IPS-20b (cell line): ENCODE measurements around the gene KRTAP5-6.

ENCODE experiments used
- H3K27ac ChIP-seq: one replicate; pipeline ENCODE4 v1.5.1; 2013; ENCODE audit warnings: low read length
- H3K27me3 ChIP-seq: 2 replicates; pipeline ENCODE4 v1.6.1; 2013; ENCODE audit warnings: mild to moderate bottlenecking, low read length, inconsistent platforms; ENCODE audit not compliant: insufficient read depth
- H3K36me3 ChIP-seq: 2 replicates; pipeline ENCODE4 v1.6.1; 2013; ENCODE audit warnings: low read depth, mild to moderate bottlenecking, inconsistent platforms, low read length, moderate library complexity; ENCODE audit not compliant: insufficient read depth
- H3K4me1 ChIP-seq: 2 replicates; pipeline ENCODE4 v1.6.1; 2013; ENCODE audit warnings: mild to moderate bottlenecking, control low read depth, inconsistent platforms, low read length, moderate library complexity; ENCODE audit not compliant: insufficient read depth
- H3K4me3 ChIP-seq: 2 replicates; pipeline ENCODE4 v1.5.1; 2013; ENCODE audit warnings: mild to moderate bottlenecking, low read length, inconsistent platforms
- H3K9ac ChIP-seq: 2 replicates; pipeline ENCODE4 v1.6.1; 2013; ENCODE audit warnings: low read depth, mild to moderate bottlenecking, inconsistent platforms, low read length, moderate library complexity
- H3K9me3 ChIP-seq: 2 replicates; pipeline ENCODE4 v1.6.1; 2013; ENCODE audit warnings: mild to moderate bottlenecking, low read depth, low read length, inconsistent platforms; ENCODE audit not compliant: insufficient read depth

KRTAP5-6 gene

DNA sequence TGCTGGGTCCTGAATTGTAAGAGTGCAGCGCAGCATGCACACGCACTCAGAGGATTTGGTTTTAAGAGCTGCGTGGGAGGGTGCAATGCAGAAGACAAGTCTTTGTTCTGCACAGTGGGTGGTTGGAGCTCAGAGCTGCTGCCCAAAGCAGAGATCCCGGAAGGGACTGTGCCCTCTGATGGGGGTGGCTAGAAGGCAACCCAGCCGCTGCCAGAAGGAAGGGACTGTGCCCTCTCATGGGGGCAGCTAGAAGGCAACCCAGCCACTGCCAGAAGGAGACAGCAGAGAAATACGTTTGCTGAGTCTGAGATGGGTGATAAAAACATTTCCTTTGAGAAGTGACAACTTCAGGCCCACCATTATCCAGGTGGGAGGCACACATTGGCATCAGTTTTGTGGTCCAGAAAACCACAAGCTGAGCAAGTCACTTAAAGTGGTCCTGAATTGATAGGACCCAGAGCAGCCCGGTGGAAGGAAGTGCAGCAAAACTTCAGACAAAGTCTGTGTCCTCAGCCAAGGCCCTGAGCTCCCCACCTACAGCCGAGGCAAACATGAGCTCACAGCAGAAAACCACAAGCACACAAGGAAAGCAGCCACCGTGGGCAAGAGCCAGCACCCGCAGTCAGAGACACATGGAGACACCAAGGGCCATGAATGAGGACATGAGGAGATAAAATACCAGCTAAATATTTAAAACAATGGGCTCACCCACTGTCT is 4.3 kb downstream of the KRTAP5-6 start:
- no peaks in the 10 kb centered on the region; the same call in 1 of the 2 replicates for H3K27me3 ChIP-seq
- H3K9me3 ChIP-seq: peaks cover 7% of the 10 kb centered on the region; the same call in 1 of the 2 replicates
- no peak overlapping the region for H3K27ac ChIP-seq
- H3K4me1 ChIP-seq: no peaks in the 10 kb centered on the region
- H3K4me3 ChIP-seq: no peak overlapping the region
- H3K9ac ChIP-seq: no peak overlapping the region
- H3K36me3 ChIP-seq: no peaks in the 10 kb centered on the region

DNA sequence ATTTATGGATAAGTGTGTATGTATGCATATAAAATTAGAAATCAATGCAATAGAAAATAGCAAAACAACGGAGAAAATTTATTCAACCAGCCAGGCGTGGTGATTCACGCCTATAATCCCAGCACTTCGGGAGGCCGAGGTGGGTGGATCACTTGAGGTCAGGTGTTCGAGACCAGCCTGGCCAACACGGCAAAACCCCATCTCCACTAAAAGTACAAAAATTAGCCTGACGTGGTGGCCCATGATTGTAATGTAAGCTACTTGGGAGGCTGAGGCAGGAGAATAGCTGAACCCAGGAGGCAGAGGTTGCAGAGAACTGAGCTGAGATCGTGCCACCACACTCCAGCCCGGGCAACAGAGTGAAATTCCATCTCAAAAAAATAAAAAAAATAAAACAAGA is 5.5 kb downstream of the KRTAP5-6 start:
- Histone ChIP-seq H3K9ac (no peak overlapping the region), H3K36me3 (no peaks in the 10 kb centered on the region), H3K9me3 (peaks cover 11% of the 10 kb centered on the region; the same call in 1 of the 2 replicates), H3K27me3 (peaks cover 6% of the 10 kb centered on the region), H3K27ac (no peak overlapping the region), H3K4me3 (no peak overlapping the region), H3K4me1 (no peaks in the 10 kb centered on the region)

DNA sequence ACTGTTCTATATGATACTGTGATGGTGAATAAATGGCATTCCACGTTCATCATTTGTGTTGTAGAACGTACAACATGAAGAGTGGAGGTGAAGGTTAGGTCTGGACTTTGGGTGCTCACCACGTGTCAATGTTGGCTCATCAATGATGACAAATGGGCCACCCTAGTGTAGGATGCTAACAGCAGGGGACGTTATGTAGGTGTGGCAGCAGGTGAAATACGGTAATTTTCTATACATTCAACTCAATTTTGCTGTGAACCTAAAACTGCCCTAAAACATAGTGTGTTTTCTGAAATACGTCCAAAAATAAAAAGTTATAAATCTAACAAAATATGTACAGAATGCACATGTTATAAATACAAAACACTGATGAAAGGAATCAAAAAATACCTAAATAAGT is 6.2 kb downstream of the KRTAP5-6 start:
- Histone ChIP-seq H3K36me3 (no peaks in the 10 kb centered on the region), H3K27me3 (peaks cover 10% of the 10 kb centered on the region), H3K4me3 (no peak overlapping the region), H3K4me1 (no peaks in the 10 kb centered on the region), H3K9ac (no peak overlapping the region), H3K27ac (no peak overlapping the region), H3K9me3 (peaks cover 11% of the 10 kb centered on the region; the same call in 1 of the 2 replicates)

DNA sequence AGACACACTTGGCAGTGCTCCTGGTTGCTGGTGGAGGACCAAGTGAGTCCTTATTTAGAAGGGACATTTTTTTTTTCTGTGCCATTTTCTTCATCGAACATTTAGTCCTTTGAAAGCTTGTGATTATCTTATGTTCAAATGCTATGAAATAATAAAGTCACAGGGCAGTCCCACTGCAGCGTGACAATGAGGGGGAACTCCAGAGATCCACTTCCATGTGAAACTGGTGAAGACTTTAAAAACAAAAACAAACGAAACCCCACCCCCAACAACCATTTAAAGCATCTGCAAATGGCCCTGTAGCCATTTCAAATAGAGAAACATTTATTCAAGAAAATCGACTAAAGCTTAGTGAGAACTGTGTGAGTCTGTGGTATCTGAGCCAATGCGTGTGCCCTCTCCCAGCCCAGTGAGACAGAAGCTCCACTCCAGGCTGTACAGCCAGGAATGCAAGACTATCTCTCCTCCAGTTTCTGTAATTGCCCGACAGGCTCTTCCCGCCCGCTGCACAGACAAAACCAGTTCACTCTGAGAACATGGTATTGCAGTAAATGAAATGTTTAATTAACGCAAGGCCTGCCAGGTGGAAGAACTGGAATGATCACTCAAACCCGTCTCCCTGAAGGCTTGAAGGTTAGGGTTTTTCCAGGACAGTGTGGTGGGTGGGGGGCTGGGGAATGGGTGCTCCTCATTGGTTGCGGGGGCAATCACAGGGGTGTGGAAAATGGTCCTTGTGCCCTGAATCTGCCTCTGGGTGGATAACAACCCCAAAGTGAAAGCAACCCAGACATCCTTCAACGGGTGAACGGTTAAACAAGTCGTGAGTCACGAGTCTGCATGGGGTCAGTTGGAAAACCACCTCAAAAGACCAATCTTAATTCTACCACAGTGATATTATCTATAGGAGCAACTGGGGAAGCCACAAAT is 8.4 kb downstream of the KRTAP5-6 start:
- Histone ChIP-seq H3K9me3 (peaks cover 11% of the 10 kb centered on the region; the same call in 1 of the 2 replicates), H3K27me3 (peaks cover 12% of the 10 kb centered on the region), H3K4me1 (no peaks in the 10 kb centered on the region), H3K9ac (no peak overlapping the region), H3K36me3 (no peaks in the 10 kb centered on the region), H3K27ac (no peak overlapping the region), H3K4me3 (no peak overlapping the region)

DNA sequence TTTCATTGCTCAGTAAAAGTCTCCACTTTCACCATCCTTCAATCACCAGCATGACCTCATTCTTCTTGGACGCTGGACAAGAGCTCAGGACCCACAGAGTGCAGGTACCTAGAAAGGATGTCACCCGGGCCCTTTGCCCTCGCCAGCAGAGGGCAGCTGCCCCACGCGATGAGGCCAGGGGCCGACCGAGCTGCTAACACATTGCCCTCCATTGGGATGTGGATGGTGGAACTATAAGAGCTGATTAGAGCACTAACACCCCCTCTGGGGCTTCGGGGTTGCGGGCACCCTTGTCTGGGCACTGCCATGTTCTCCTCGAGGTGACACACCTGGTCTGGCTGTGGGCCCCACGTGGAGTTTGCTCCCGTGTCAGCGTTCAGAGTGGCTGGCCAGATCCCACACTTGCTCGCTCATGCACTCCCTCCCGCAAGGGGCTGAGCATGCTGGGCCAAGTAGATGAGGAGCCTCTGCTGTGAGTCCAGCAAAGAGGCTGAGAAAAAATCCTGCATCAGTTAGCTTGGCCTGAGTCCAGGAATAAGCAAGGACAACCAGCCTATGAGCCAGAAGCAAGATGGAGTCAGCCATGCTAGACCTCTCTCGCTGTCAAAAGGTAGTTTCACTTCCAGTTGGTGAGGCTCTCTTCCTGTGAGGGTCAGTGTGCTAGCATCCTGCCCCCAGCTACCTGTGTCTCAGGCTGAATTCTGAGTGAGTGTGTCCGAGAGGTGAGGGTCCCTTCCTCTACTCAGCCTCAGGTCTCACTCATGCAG is 9.8 kb downstream of the KRTAP5-6 start:
- peaks cover 15% of the 10 kb centered on the region for H3K27me3 ChIP-seq
- H3K9me3 ChIP-seq: peaks cover 9% of the 10 kb centered on the region; the same call in 1 of the 2 replicates
- H3K36me3 ChIP-seq: no peaks in the 10 kb centered on the region
- no peak overlapping the region for H3K4me3 ChIP-seq
- H3K9ac ChIP-seq: no peak overlapping the region
- H3K27ac ChIP-seq: no peak overlapping the region
- H3K4me1 ChIP-seq: no peaks in the 10 kb centered on the region

DNA sequence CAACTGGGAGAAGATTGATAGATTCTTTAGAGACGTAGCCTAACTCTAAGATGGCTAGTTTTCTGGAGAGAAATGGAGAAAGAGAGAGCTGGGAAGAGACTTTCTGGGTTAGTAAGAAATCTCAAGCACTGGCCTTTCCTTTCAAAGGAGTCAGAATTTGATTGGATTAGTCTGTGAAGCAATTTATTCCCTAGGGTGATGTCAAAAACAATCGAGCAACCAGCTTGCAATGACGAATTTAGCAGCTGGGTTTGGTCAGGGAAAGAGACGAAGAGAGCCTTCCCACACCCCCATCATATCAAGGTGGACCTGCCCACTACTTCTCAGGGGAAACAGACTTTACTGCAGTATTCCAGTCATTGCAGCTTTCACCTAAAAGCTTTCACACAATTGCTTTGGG is 10.8 kb downstream of the KRTAP5-6 start:
- Histone ChIP-seq H3K9me3 (peaks cover 6% of the 10 kb centered on the region; the same call in 1 of the 2 replicates), H3K4me3 (no peak overlapping the region), H3K4me1 (no peaks in the 10 kb centered on the region), H3K36me3 (no peaks in the 10 kb centered on the region), H3K27ac (no peak overlapping the region), H3K27me3 (peaks cover 15% of the 10 kb centered on the region), H3K9ac (no peak overlapping the region)

DNA sequence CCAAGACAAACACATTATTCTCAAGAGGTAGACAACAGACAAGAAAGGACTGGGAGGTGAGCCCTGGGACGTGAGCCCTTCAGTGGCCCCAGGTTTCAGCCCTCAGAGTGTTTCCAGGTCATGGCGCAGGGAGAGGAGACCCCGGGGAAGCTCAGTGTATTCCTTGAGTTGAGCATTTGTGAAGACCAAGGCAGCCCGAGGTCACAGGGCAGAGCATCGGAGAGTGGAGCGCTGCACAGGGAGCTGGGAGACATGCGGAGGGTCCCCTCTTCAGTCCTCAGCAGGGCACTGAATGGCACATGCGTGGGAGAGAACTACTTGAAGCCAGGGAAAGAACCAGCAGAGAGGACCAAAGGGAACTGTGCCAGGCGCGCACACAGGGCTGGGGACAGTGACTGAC is 11.7 kb downstream of the KRTAP5-6 start:
- Histone ChIP-seq H3K27me3 (peaks cover 15% of the 10 kb centered on the region), H3K4me3 (no peak overlapping the region), H3K36me3 (no peaks in the 10 kb centered on the region), H3K27ac (no peak overlapping the region), H3K9ac (no peak overlapping the region), H3K9me3 (peaks cover 6% of the 10 kb centered on the region; the same call in 1 of the 2 replicates), H3K4me1 (no peaks in the 10 kb centered on the region)

DNA sequence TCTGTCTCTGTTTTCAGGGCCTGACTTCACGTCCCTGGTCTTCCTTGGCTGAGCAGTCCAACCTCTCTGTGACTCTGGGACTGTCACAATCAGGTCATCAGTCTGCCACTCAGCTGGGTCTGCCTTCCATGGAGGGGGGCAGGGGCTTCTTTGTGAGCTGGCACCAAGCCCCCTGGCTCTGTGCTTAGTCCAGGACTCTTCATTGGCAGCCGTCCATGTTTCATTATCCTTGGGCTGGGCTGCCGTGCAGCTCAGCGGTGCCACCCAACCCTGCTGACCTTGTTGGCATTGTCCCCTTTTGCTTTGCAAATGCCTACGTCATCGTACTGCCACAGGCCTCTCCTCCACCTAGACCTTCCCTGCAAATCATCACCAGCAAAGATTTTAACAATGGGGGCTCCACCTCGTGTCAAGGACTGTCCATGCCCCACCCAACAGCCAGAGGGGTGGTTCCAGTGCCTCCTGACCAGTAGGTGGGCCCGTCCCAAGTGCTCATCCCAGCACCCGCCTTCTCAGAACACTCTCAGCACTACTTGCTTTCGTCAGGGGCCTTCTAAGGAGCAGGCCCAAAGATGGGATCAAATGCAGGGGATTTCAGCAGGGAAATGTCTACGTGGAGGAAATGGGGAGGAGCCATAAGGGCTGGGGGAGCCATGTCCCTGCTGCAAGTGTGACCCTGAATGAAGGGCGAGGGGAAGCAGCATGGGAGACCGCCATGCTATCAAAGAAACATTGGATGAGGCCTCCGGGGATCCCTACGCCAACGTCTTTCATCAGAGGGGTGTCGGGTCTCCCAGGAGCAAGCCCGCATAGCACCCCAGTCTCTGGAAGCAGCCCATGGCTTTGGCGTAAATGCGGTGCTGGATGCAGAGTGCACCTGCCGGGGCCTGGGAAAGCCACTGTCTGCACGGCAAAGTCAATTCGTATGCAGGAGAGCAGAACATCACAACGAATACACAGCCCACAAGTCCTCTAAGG is 18.2 kb downstream of the KRTAP5-6 start:
- H3K4me3 ChIP-seq: no peak overlapping the region
- no peak overlapping the region; the same call in 1 of the 2 replicates for H3K9ac ChIP-seq
- H3K36me3 ChIP-seq: no peaks in the 10 kb centered on the region
- H3K27ac ChIP-seq: no peak overlapping the region
- peaks cover 4% of the 10 kb centered on the region; the same call in 1 of the 2 replicates for H3K27me3 ChIP-seq
- no peaks in the 10 kb centered on the region for H3K9me3 ChIP-seq
- H3K4me1 ChIP-seq: no peaks in the 10 kb centered on the region

DNA sequence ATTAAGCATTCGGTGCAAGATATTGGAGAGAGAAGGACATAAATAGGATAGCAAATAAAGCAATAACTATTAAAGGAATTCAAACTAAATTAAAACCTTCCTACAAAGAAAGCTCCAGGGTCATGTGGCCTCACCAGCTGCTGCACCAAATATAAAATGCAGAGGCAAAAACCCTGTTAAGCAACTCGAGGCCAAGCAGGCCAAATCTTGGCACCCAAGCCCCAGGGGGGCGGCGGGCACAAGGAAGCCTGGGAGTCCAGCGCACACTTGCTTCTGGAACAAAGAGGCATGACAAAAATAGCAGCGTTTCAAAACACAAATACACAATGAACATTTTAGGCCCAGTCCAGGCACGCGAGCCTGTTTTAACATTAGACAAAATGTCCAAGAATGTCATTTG is 20.8 kb downstream of the KRTAP5-6 start:
- Histone ChIP-seq H3K27me3 (no peaks in the 10 kb centered on the region), H3K36me3 (no peaks in the 10 kb centered on the region), H3K27ac (no peak overlapping the region), H3K9ac (no peak overlapping the region), H3K4me1 (no peaks in the 10 kb centered on the region), H3K9me3 (no peaks in the 10 kb centered on the region), H3K4me3 (no peak overlapping the region)

DNA sequence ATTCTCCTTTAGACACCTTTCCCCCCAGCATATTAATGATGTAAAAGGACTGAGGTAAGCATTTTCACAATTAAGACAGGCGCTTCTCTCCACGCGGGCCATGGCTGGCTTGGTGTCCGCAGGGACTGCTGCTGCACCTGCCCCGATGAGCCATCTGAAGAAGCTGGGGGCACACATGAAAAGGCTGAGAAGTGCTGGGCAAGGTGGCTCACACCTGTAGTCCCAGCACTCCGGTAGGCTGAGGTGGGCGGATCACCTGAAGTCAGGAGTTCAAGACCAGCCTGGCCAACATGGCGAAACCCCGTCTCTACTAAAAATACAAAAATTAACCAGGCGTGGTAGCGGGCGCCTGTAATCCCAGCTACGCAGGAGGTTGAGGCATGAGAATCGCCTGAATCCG is 21.3 kb downstream of the KRTAP5-6 start:
- Histone ChIP-seq H3K4me3 (no peak overlapping the region), H3K36me3 (no peaks in the 10 kb centered on the region), H3K4me1 (no peaks in the 10 kb centered on the region), H3K27ac (no peak overlapping the region), H3K9me3 (no peaks in the 10 kb centered on the region), H3K9ac (no peak overlapping the region), H3K27me3 (no peaks in the 10 kb centered on the region)
